Stimulated activated CD8-positive, alpha-beta memory T cell treated with anti-CD3 and anti-CD28 coated beads, Interleukin-2, amount 100 ng/mL, for 1 hour (primary cell): Measurements from ENCODE around the gene SPATA2.
"Not testable (repeated sequence)": the region's sequence is repeated elsewhere in the genome, so short reads cannot be mapped to it uniquely, and the experiment has no call there.

ENCODE experiments used
- DNase-seq, 2 donors: peaks; one replicate each; pipeline ENCODE4 v3.0.0-alpha.2; 2020; ENCODE audit warnings: low read depth in 2 of 2

SPATA2 gene, protein sequence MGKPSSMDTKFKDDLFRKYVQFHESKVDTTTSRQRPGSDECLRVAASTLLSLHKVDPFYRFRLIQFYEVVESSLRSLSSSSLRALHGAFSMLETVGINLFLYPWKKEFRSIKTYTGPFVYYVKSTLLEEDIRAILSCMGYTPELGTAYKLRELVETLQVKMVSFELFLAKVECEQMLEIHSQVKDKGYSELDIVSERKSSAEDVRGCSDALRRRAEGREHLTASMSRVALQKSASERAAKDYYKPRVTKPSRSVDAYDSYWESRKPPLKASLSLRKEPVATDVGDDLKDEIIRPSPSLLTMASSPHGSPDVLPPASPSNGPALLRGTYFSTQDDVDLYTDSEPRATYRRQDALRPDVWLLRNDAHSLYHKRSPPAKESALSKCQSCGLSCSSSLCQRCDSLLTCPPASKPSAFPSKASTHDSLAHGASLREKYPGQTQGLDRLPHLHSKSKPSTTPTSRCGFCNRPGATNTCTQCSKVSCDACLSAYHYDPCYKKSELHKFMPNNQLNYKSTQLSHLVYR

DNA sequence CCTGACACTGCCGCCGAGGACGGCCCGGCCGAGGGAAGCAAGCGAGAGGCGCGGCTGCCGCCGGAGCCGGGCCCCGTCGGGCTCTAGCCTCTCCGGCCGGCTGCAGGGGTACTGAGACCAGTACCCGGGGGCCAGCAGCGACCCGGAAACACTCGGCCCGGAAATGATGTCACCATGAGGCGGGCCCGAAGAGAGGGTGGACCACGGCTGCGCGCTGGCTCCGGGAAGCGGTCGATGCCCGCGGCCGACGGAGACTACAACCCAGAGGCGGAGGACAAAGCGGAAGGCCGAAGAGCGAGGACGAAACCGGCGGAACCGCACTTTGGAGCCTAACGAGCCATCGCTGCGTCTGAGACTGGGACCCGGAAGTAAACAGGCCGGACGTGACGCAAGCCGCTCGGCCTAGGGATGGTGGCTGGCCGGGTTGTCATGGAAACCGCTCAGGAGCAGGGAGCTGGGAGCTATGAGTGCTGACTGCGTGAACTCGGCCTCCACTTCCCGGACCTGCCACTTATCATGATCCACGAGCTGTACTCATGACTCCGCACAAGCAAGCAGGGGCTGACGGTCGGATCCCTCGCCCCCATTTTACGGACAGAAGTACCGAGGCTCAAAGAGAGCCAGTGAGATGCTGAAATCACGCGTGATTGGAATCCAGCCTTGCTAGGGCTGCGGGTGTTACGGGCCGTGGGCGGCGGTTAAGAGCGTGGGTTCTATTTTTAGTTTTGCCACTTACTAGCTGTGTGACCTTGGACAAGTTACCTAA lies at the start of gene SPATA2:
SPATA2 (minus strand) TSS at position 150 of the 766 bp plus-strand sequence. CDS start 7,039 bp downstream, outside the sequence.
- peak; percentile 79 to 92 for DNase-seq

GRCh38 chr20:49961413-49961812 lies 46.1 kb upstream of the SPATA2 start:
- no peak for DNase-seq

DNA sequence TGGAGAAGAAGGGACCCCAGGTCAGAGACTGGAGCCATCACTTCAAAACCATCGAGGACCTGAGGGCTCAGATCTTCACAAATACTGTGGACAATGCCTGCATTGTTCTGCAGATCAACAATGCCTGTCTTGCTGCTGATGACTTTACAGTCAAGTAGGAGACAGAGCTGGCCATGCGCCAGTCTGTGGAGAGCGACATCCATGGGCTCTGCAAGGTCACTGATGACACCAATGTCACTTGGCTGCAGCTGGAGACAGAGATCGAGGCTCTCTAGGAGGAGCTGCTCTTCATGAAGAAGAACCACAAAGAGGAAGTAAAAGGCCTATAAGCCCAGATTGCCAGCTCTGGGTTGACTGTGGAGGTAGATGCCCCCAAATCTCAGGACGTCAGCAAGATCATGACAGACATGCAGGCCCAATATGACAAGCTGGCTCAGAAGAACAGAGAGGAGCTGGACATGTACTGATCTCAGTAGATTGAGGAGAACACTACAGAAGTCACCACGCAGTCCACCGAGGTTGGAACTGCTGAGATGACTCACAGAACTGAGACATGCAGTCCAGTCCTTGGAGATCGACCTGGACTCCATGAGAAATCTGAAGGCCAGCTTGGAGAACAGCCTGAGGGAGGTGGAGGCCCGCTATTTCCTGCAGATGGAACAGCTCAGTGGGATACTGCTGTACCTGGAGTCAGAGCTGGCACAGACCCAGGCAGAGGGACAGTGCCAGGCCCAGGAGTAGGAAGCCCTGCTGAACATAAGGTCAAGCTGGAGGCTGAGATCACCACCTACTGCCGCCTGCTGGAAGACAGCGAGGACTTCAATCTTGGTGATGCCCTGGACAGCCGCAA lies 42.0 kb upstream of the SPATA2 start:
- not testable (repeated sequence) for DNase-seq

DNA sequence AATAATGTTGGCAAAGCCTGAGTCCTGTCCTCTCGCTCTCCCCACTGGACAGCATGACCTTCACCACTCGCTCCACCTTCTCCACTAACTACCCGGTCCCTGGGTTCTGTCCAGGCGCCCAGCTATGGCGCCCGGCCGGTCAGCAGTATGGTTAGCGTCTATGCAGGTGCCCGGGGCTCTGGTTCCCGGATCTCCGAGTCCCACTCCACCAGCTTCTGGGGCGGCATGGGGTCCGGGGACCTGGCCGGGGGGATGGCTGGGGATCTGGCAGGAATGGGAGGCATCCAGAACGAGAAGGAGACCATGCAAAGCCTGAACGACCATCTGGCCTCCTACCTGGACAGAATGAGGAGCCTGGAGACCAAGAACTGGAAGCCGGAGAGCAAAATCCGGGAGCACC lies 41.4 kb upstream of the SPATA2 start:
- no peak for DNase-seq

- DNase-seq, result not testable (repeated sequence)
Observed at GRCh38 chr20:49955830-49956396, 40.6 kb upstream of the SPATA2 start.

DNA sequence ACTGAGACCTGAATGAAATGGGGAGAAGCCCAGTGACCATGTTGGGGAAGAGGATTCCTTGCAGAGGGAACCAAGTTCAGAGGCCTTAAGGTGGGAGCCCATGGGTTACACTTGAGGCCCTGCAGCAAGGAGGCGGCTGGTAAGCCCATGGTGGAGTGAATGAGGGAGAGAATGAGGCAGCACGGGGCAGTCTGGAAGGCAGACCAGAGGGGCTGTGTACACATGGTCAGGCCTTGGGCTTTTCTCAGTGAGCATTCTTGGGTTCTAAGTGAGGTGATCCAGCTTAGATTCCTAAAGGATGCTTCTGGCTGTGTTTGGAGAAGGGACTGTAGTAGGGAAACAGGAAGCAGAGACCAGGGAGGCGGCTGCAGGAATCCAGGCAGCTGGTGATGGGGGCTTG lies 39.8 kb upstream of the SPATA2 start:
- no peak for DNase-seq

DNA sequence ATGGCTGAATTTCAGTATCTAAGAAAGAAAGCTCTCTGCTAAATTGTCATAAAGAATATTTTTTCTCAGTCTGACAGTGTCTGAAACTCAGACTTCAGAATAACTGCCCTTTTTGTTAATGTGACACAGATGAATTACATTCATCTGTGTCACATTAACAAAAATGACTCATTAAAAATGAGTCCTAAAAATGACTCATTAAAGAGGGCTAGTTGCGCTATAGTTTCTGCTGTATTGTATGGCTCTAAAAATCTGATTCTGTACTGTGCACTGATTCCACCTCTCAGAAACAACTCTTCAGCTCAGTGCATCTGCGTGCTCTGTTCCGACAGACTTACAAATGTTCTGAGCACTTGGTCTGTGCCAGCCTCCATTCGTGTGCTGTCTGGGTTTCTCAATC lies 35.8 kb upstream of the SPATA2 start:
- DNase-seq, result no peak

DNA sequence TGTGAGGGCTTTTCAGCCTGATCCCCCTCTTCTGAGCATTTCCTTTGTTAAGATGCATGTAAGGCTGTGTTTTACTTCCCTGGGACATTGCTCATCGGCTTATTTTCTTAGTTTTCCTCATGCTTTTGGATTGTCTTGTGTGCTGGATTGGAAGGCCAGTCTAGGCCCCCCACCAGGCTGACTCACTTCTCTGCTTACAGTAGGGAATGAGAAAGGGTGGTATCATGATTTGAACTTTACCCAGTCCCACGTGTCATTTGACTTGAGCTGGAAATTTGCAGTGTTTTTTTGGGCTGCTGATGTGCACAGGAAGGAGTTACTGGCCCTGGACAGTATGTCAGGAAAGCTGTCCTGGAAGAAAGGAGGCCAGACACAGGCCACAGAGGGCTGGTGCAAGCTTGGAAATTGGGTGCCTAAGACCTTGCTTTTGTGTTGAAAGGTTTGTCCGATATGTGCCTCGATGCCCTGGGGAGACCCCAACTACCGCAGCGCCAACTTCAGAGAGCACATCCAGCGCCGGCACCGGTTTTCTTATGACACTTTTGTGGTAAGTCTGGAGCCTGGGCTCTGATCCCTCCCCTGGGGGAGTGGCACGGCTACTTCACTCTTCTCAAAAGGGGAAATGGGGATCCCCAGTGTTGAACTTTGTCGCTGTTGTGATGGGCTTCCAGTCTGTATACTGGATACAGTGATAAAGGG lies 33.6 kb upstream of the SPATA2 start:
- DNase-seq, result no peak

DNA sequence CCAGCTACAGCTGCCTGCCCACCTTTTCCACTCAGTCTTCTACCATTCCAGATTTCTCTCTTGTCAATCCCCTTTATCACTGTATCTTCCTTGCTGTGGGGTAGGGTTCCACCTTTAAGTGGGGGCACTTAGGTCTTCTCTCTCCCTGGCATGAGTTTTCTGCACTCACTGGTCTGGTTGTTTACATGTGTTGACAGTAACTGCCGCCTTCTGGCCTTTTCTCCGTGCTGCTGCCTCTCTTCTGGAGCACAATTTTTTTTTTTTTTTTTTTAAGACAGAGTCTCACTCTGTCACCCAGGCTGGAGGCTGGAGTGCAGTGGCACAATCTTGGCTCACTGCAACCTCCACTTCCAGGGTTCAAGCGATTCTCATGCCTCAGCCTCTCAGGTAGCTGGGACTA lies 32.8 kb upstream of the SPATA2 start:
- DNase-seq, result no peak

GRCh38 chr20:49945701-49946477 lies 30.6 kb upstream of the SPATA2 start:
- no peak for DNase-seq

GRCh38 chr20:49945306-49945700 lies 30.0 kb upstream of the SPATA2 start:
- DNase-seq, result no peak

- DNase-seq, result no peak
Observed at GRCh38 chr20:49942942-49943341, 27.6 kb upstream of the SPATA2 start.

DNA sequence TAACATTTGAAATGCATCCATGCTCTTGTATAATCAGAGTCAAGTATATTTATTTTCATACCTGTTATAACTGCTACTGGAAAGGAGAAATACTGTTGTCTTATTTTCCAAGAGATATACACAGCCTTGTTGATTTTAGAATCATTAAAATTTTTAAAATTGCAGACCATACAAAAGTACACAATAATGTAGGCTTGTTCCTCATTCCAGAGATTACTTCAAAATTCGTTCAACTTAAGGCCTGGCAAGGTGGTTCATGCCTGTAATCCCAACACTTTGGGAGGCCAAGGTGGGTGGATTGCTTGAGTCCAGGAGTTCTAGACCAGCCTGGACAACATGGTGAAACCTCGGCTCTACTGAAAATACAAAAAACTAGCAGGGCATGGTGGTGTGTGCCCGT lies 27.0 kb upstream of the SPATA2 start:
- DNase-seq, result no peak

DNA sequence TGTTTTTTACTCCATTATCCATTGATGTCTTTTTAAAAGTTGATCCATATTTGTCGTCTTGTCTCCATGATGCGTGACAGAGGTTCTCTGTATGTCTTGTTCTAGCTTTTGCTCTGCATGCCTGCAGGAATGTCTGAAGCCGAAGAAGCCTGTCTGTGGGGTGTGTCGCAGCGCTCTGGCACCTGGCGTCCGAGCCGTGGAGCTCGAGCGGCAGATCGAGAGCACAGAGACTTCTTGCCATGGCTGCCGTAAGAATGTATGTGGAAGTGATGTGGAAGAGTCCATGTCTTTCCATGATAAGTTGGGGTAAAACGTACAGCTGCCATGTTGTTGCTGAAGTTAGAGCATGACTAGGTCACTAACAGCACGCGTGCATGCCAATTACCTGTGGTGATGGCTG lies 26.1 kb upstream of the SPATA2 start:
- DNase-seq, result no peak

DNA sequence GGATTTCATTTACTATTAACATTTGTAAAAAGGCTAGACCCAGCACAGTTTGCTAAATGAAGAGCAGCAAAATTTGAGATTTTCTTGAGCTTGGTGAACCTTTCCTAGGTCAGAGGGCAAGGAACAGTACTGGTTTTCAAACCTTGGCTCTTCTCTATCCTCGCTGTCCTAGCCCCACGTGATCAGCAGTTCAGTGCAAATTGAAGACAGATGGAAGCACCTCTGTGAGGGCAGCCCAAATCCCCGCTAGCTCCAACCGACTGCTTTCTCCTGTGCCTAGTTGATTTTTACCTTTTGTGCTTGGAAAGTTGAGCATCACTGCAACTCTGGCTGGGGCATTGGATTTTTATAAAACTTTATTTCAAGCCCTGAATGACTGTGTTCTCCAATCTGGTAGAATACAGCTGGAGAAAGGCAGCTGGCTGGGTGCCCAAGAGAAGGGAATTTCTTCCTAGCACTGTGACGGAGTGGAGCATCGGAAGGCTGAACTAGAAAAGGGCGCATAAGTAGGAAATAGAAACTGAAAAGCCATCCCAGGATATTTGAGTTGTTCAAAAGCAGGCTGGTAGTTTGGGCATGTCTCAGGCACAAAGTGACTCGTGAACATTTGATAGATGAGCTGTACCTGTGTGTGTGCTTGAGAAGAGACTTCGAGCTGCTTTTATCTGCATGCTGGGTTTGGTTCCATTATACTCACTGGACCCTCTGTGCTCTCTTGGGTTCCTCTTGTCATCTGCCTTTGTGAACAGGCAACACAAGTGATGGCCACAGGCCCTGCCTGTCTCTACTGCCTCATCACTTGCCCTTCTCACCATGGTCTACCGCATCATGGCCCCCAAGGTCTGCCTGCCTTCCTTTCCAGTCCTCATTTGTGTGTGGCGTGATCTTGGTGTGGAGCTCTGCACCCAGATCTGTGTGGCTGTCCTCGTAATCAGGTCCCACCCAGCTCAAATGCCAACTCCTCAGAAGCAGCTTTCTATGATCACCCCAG lies 23.1 kb upstream of the SPATA2 start:
- DNase-seq, result no peak

GRCh38 chr20:49937027-49937929 lies 21.9 kb upstream of the SPATA2 start:
- no peak for DNase-seq

DNA sequence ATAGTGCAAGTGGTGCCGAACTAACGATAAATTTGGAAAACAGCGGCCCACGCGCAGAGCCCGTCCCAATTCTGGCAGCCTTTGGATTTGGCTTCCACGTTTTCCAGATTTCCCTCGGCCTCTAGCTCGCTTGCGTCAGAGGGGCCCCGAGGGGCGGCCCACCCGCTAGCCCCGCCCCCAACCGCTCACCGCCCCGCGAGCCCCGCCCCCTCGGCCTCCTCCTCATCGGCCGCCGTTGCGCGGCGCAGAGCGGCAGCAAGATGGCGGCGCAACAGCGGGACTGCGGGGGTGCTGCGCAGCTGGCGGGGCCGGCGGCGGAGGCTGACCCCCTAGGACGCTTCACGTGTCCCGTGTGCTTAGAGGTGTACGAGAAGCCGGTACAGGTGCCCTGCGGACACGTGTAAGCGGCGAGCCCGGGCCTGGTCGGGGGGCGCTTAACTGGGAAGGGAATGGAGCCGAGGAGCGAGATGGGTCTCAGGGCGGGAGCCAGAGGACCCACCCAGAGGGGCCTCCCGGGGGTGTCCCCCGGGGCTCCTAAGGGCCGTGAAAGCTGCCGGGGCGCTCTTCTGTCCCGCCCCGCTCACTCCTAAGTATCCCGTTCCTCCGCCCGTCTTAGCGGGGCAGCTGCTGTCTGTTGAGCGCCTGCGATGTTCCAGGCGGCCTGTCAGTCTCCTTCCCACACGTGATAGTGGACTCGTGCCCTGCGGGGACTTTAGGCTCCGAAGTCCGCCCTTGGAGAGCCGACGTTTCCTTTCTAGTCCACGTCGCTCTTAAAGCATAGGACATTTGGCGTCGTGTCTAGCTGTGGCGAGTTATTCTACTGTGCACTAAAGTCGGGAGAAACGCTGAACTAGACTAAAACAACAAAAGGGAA lies 21.1 kb upstream of the SPATA2 start, which contains the start of gene RNF114:
RNF114 (plus strand) TSS at position 245 of the 874 bp plus-strand sequence; CDS start at position 261, 16 bp downstream.
- peak; percentile 85 to 89 for DNase-seq
